Transverse colon (tissue), 4 donors: ENCODE results near the gene PABPN1L. TPM values are rescaled to one million over a fixed set of nuclear protein-coding genes. Genes with fewer than 3 reads are reported as not detected.

Experiments used
- DNase-seq: peaks from one replicate; pipeline ENCODE4 v3.0.0-alpha.2; 2019
- H3K27ac ChIP-seq, 4 donors: fragments of 200-600 bp; sonication (generic); 2 replicates each; pipeline ENCODE4 v1.5.1; 2016 to 2018; ENCODE audit warnings: inconsistent platforms in 4 of 4
- H3K27me3 ChIP-seq: fragments of 200-600 bp; sonication (generic); 2 replicates; pipeline ENCODE4 v1.5.1; 2017; ENCODE audit warnings: inconsistent platforms
- H3K36me3 ChIP-seq, 4 donors: fragments of 200-600 bp; sonication (generic); 2 replicates each; pipeline ENCODE4 v1.5.1; 2017 to 2019; ENCODE audit warnings: inconsistent platforms in 4 of 4
- H3K4me1 ChIP-seq, 4 donors: fragments of 200-600 bp; sonication (generic); 2 replicates each; pipeline ENCODE4 v1.5.1; 2017 to 2020; ENCODE audit warnings: inconsistent platforms in 4 of 4
- H3K4me3 ChIP-seq, 4 donors: fragments of 200-600 bp; sonication (generic); 1 replicate in 1 of 4; 2 replicates in 3 of 4; pipeline versions ENCODE4 v1.5.1 to v1.6.1; 2017 to 2019; ENCODE audit warnings: inconsistent platforms in 4 of 4
- H3K9me3 ChIP-seq, 2 donors: fragments of 200-600 bp; sonication (generic); 2 replicates each; pipeline ENCODE4 v1.5.1; 2017 to 2019; ENCODE audit warnings: inconsistent platforms in 2 of 2
- CTCF ChIP-seq, 5 experiments: fragments of 200-600 bp in 3 of 5; fragments of 450-650 bp in 2 of 5; sonication (generic) in 3 of 5; IDR thresholded peaks; 1 replicate in 2 of 5; 2 replicates in 3 of 5; pipeline ENCODE4 v1.5.1; 2016 to 2017; ENCODE audit warnings: antibody characterized with exemption in 5 of 5, inconsistent platforms in 3 of 5, mild to moderate bottlenecking in 2 of 5, moderate library complexity in 1 of 5
- EP300 ChIP-seq: sonication (generic); formaldehyde crosslinking; IDR thresholded peaks from one replicate; pipeline ENCODE4 v1.6.1; 2017; ENCODE audit warnings: antibody characterized with exemption, low read depth
- POLR2A ChIP-seq: fragments of 450-650 bp; IDR thresholded peaks from one replicate; pipeline ENCODE4 v1.6.1; 2016; ENCODE audit warnings: antibody characterized with exemption, mild to moderate bottlenecking, moderate library complexity
- POLR2AphosphoS5 ChIP-seq, 3 donors: sonication (generic); formaldehyde crosslinking; IDR thresholded peaks; one replicate each; pipeline ENCODE4 v1.6.1; 2016; ENCODE audit warnings: antibody characterized with exemption in 3 of 3
- WGBS, 2 donors: methylation state at CpG; one replicate each; pipeline ENCODE4 v1.1.5; 2018; ENCODE audit warnings: low coverage in 1 of 2; 5-methylcytosine and 5-hydroxymethylcytosine counted together
- in situ Hi-C, 4 donors: fragments of 200-750 bp; cut with MboI; loops; one replicate each; pipeline versions ENCODE4 v1.15.0 to v1.15.1; 2017; ENCODE audit warnings: low sequenced_read_pairs in 3 of 4, low pct_ligation_motif_present in 1 of 4, low pct_unique_long_range_greater_than_20kb in 1 of 4
- intact Hi-C: fragments of 100-400 bp; cut with DNase I; formaldehyde crosslinking; loops from one replicate; pipeline ENCODE4 v1.15.1; 2023; ENCODE audit warnings: low total_unique reads
- total RNA-seq, 4 donors: library from RNA; depleted of rRNA; stranded (reverse); fragments of >200 nt; gene quantifications; one replicate each; pipeline ENCODE4 v1.1.0, GENCODE V29; 2016

Gene PABPN1L
- total RNA-seq, 4 donors from 2014 or later, result not detected

- in situ Hi-C loops, result no loop called here
- Histone ChIP-seq H3K4me1 (peaks cover 0 to 6% (median 0%) of the 10 kb centered on the region in 4 donors), H3K9me3 (no peaks in the 10 kb centered on the region), H3K4me3 (no peak overlapping the region), H3K27ac (no peak overlapping the region), H3K27me3 (peaks cover 3% of the 10 kb centered on the region), H3K36me3 (no peaks in the 10 kb centered on the region)
- WGBS, 2 donors, result 79 to 100% methylated on average over 2 to 13 of the region's 22 CpGs
- intact Hi-C loops, result no loop called here
- TF ChIP-seq CTCF (IDR thresholded peaks at IDR 0.05) (no peak), POLR2AphosphoS5 (IDR thresholded peaks at IDR 0.05) (no peak), EP300 (no peak), POLR2A (no peak)
- DNase-seq, result no peak
These were observed 40.2 kb upstream of the PABPN1L start for GRCh38 chr16:88906535-88907105.

GRCh38 chr16:88906020-88906419, 39.6 kb upstream of the PABPN1L start:
- no peak for DNase-seq
- in situ Hi-C loops (no loop called here), intact Hi-C loops (no loop called here)
- Histone ChIP-seq H3K36me3 (no peaks in the 10 kb centered on the region), H3K4me1 (peaks cover 0 to under 1% (median 0%) of the 10 kb centered on the region in 4 donors), H3K27me3 (no peaks in the 10 kb centered on the region), H3K4me3 (no peak overlapping the region), H3K9me3 (no peaks in the 10 kb centered on the region), H3K27ac (no peak overlapping the region)
- no peak for TF ChIP-seq CTCF (IDR thresholded peaks at IDR 0.05)
- no peak for TF ChIP-seq POLR2A
- TF ChIP-seq POLR2AphosphoS5 (IDR thresholded peaks at IDR 0.05), result no peak
- TF ChIP-seq EP300, result no peak
- WGBS, 2 donors, result 74 to 100% methylated on average over 1 to 16 of the region's 16 CpGs

- Histone ChIP-seq H3K27ac (no peak overlapping the region), H3K4me3 (no peak overlapping the region), H3K4me1 (no peaks in the 10 kb centered on the region), H3K27me3 (no peaks in the 10 kb centered on the region), H3K9me3 (no peaks in the 10 kb centered on the region), H3K36me3 (no peaks in the 10 kb centered on the region)
- 48% methylated on average over 8 of the region's 13 CpGs; no CpG with 5 or more reads in 1 of the 2 donors for WGBS, 2 donors
- in situ Hi-C loops, result no loop called here
- intact Hi-C loops, result no loop called here
- TF ChIP-seq EP300, result no peak
- no peak for TF ChIP-seq CTCF (IDR thresholded peaks at IDR 0.05)
- TF ChIP-seq POLR2A, result no peak
- TF ChIP-seq POLR2AphosphoS5 (IDR thresholded peaks at IDR 0.05), result no peak
- DNase-seq, result no peak
These were observed 39.1 kb upstream of the PABPN1L start for GRCh38 chr16:88905563-88905962.

GRCh38 chr16:88904676-88905365, 38.4 kb upstream of the PABPN1L start:
- H3K4me3 ChIP-seq, result no peak overlapping the region
- no peaks in the 10 kb centered on the region for H3K4me1 ChIP-seq
- intact Hi-C loops, result no loop called here
- WGBS, 2 donors, result 58 to 63% methylated on average over 12 to 18 of the region's 21 CpGs
- H3K36me3 ChIP-seq, result no peaks in the 10 kb centered on the region
- in situ Hi-C loops, result no loop called here
- H3K27ac ChIP-seq, result no peak overlapping the region
- no peaks in the 10 kb centered on the region for H3K27me3 ChIP-seq
- DNase-seq, result no peak
- no peak for TF ChIP-seq EP300
- TF ChIP-seq CTCF (IDR thresholded peaks at IDR 0.05), result no peak
- TF ChIP-seq POLR2A, result no peak
- no peak for TF ChIP-seq POLR2AphosphoS5 (IDR thresholded peaks at IDR 0.05)
- H3K9me3 ChIP-seq, result no peaks in the 10 kb centered on the region
